HepG2 (cell line): ENCODE results near the gene CENPB. TPM values are rescaled to one million over a fixed set of nuclear protein-coding genes. Genes with fewer than 3 reads are reported as not detected.

Experiments used
- ATAC-seq: fragments of 200-7000 bp; cut with Tn5 transposase; 3 replicates; pipeline ENCODE4 v1.9.1; 2020; ENCODE audit warnings: mild to moderate bottlenecking, moderate library complexity
- BruUV-seq: library from RNA; stranded (reverse); fragments of 400-500 nt; replicated peaks from 2 replicates; lab custom pipeline; 2021; lab: Mats Ljungman, UMichigan
- CTCF ChIA-PET: fragments of 300-600 bp; formaldehyde crosslinking; extraction: SDS; loops from one replicate; lab custom pipeline; 2021; ENCODE audit warnings: low total read pairs, inconsistent platforms, low intra/inter-chr PET ratio; lab: Yijun Ruan, JAX
- POLR2A ChIA-PET: fragments of 350-600 bp; sonication (Branson Sonifier 250); formaldehyde crosslinking; loops from one replicate; lab custom pipeline; 2020; ENCODE audit warnings: antibody characterized with exemption, inconsistent platforms; lab: Yijun Ruan, JAX
- DNase-seq: peaks from one replicate; pipeline ENCODE4 v3.0.0-alpha.2; 2015; ENCODE audit warnings: low spot score
- FAIRE-seq: peaks from 3 replicates; lab custom pipeline; 2011; peaks lifted over from hg19 to GRCh38; lab: Jason Lieb, UNC
- H2AFZ ChIP-seq: one replicate; pipeline ENCODE4 v1.6.1; 2011; ENCODE audit warnings: low read length, inconsistent platforms
- H3K27ac ChIP-seq: fragments of 300-600 bp; 3 replicates; pipeline ENCODE4 v1.8.0; 2011; ENCODE audit warnings: mixed run types, mild to moderate bottlenecking, mixed read lengths, low read length, inconsistent platforms; ENCODE audit not compliant: insufficient read depth; ENCODE audit errors: extremely low read length
- H3K27me3 ChIP-seq, 2 experiments: fragments of 200-600 bp in 1 of 2; 2 replicates in 1 of 2; 3 replicates in 1 of 2; pipeline versions ENCODE4 v1.6.0 to v1.8.0; 2011; ENCODE audit warnings: low read length in 2 of 2, mild to moderate bottlenecking in 2 of 2, moderate library complexity in 2 of 2, inconsistent platforms in 1 of 2; ENCODE audit not compliant: insufficient read depth in 2 of 2, control insufficient read depth in 1 of 2
- H3K36me3 ChIP-seq, 2 experiments: fragments of 200-600 bp in 1 of 2; replicated peaks in 1 of 2; 2 replicates in 1 of 2; 3 replicates in 1 of 2; pipeline versions ENCODE4 v1.5.1 to v1.8.0; 2011; ENCODE audit warnings: low read length in 2 of 2, inconsistent platforms in 1 of 2; ENCODE audit not compliant: insufficient read depth in 2 of 2, control insufficient read depth in 1 of 2
- H3K4me1 ChIP-seq: 2 replicates; pipeline ENCODE4 v1.5.1; 2012; ENCODE audit warnings: low read length, inconsistent platforms; ENCODE audit not compliant: insufficient read depth
- H3K4me2 ChIP-seq: 2 replicates; pipeline ENCODE4 v1.6.0; 2011; ENCODE audit warnings: low read depth, low read length, inconsistent platforms
- H3K4me3 ChIP-seq, 3 experiments: fragments of 200-600 bp in 1 of 3; sonication (generic), shearing (Covaris generic) in 1 of 3; replicated peaks in 1 of 3; 2 replicates each; pipeline ENCODE4 v1.5.1; 2011 to 2016; ENCODE audit warnings: low read length in 3 of 3, inconsistent platforms in 2 of 3, low read depth in 2 of 3, mild to moderate bottlenecking in 2 of 3, control low read depth in 1 of 3, mixed read lengths in 1 of 3; ENCODE audit not compliant: insufficient read depth in 1 of 3
- H3K79me2 ChIP-seq: one replicate; pipeline ENCODE4 v1.6.1; 2011; ENCODE audit warnings: low read length, inconsistent platforms; ENCODE audit not compliant: insufficient read depth
- H3K9ac ChIP-seq: 2 replicates; pipeline ENCODE4 v1.6.0; 2011; ENCODE audit warnings: mild to moderate bottlenecking, low read depth, low read length, inconsistent platforms; ENCODE audit not compliant: insufficient read depth
- H3K9me3 ChIP-seq: 2 replicates; pipeline ENCODE4 v1.5.1; 2012; ENCODE audit warnings: mild to moderate bottlenecking, low read length
- H4K20me1 ChIP-seq: 2 replicates; pipeline ENCODE4 v1.6.0; 2011; ENCODE audit warnings: inconsistent platforms, mild to moderate bottlenecking, low read length, moderate library complexity; ENCODE audit not compliant: insufficient read depth
- ARNT2 ChIP-seq: sonication (generic); formaldehyde crosslinking; IDR thresholded peaks from 2 replicates; pipeline ENCODE4 v1.8.0; 2022; ENCODE audit warnings: mild to moderate bottlenecking, low read depth, missing genetic modification reagents, moderate library complexity
- DNMT1 ChIP-seq: sonication (generic); formaldehyde crosslinking; IDR thresholded peaks from 2 replicates; pipeline ENCODE4 v1.5.1; 2020; ENCODE audit warnings: mild to moderate bottlenecking, missing genetic modification reagents
- NFE2 ChIP-seq: sonication (generic); formaldehyde crosslinking; IDR thresholded peaks from 2 replicates; pipeline ENCODE4 v1.4.0; 2020; ENCODE audit warnings: missing genetic modification reagents
- ZMYM2 ChIP-seq: sonication (generic); formaldehyde crosslinking; IDR thresholded peaks from 2 replicates; pipeline ENCODE4 v1.8.0; 2022; ENCODE audit warnings: mild to moderate bottlenecking, missing genetic modification reagents
- WGBS: methylation state at CpG from one replicate; pipeline ENCODE4 v1.1.6; 2017; ENCODE audit warnings: low lambda C conversion rate; 5-methylcytosine and 5-hydroxymethylcytosine counted together
- in situ Hi-C: cut with HindIII; loops from 2 replicates; pipeline ENCODE4 v1.10.0; 2017; ENCODE audit warnings: low pct_unique_long_range_greater_than_20kb; ENCODE audit not compliant: extremely low pct_ligation_motif_present
- intact Hi-C: fragments of 100-400 bp; cut with micrococcal nuclease; formaldehyde crosslinking; loops from one replicate; pipeline ENCODE4 v1.10.0; 2022; ENCODE audit not compliant: unreplicated experiment
- polyA plus RNA-seq, 8 experiments: library from polyadenylated mRNA; depleted of rRNA in 3 of 8; stranded (reverse) in 7 of 8; unstranded in 1 of 8; fragments of >200 nt; fragmentation: Illumina TruSeq in 4 of 8; extraction: Trizol in 4 of 8; gene quantifications; 2 replicates each; pipeline versions ENCODE4 v1.2.1 to v1.2.3, GENCODE V29; 2011 to 2016; ENCODE audit warnings: low read depth in 4 of 8, missing spikeins in 1 of 8, mixed read lengths in 1 of 8; ENCODE audit not compliant: insufficient read depth in 1 of 8
- total RNA-seq, 5 experiments: library from RNA; depleted of rRNA; stranded (reverse); fragments of >200 nt; fragmentation: Illumina TruSeq; extraction: Trizol; gene quantifications; 2 replicates each; pipeline ENCODE4 v1.2.3, GENCODE V29; 2016; ENCODE audit warnings: low read depth in 1 of 5
- TF ChIP-seq, protein P1 (sequence below): sonication (generic); formaldehyde crosslinking; IDR thresholded peaks from 2 replicates; pipeline ENCODE4 v1.5.0; 2020; ENCODE audit warnings: missing genetic modification reagents
- TF ChIP-seq, protein P2 (sequence below): sonication (generic); formaldehyde crosslinking; IDR thresholded peaks from 2 replicates; pipeline ENCODE4 v1.8.0; 2022; ENCODE audit warnings: mild to moderate bottlenecking, missing genetic modification reagents

The CENPB gene
- total and polyA plus RNA-seq, 2 of the 13 experiments (the other 11 are each of a cell fraction or from before 2014, with no cell fraction given): 10.4 to 54.5 TPM

DNA sequence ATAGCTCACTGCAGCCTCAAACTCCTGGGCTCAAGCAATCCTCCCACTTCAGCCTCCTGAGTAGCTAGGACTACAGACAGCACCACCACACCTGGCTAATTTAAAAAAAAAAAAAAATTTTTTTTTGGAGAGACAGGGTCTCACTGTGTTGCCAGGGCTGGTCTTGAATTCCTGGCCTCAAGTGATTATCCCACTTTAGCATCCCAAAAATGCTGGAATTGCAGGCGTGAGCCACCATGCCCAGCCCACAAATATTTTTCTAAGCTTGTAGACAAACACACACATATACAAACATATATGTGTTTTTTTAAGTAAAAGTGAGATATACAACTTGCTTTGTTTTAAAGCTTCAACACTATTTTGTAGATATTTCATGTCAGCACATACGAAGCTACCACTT is 43.3 kb downstream of the CENPB start:
- H3K27ac ChIP-seq: no peak overlapping the region
- no TSS peak for BruUV-seq
- H2AFZ ChIP-seq: no peak overlapping the region
- H4K20me1 ChIP-seq: no peaks in the 10 kb centered on the region
- DNase-seq (no peak), FAIRE-seq (no peak), ATAC-seq (no peak)
- no peak overlapping the region for H3K9ac ChIP-seq
- H3K4me2 ChIP-seq: no peak overlapping the region
- H3K4me1 ChIP-seq: peaks cover 62% of the 10 kb centered on the region
- no peaks in the 10 kb centered on the region for H3K79me2 ChIP-seq
- ChIA-PET CTCF (no interaction called here), POLR2A (interaction anchor here (1.1 kb wide), 1 partner anchor 26 kb away, joined by 3 read pairs; no protein-coding TSS in a partner anchor)
- 29% methylated on average over 2 of the region's 2 CpGs for WGBS
- no peaks in the 10 kb centered on the region for H3K9me3 ChIP-seq
- H3K4me3 ChIP-seq: no peak overlapping the region
- H3K36me3 ChIP-seq: no peaks in the 10 kb centered on the region
- intact Hi-C loops: no loop called here
- peaks cover 10 to 46% of the 10 kb centered on the region in 2 experiments for H3K27me3 ChIP-seq
- TF ChIP-seq NFE2 (CRISPR knock-in tag): no peak
- TF ChIP-seq, protein P1, sequence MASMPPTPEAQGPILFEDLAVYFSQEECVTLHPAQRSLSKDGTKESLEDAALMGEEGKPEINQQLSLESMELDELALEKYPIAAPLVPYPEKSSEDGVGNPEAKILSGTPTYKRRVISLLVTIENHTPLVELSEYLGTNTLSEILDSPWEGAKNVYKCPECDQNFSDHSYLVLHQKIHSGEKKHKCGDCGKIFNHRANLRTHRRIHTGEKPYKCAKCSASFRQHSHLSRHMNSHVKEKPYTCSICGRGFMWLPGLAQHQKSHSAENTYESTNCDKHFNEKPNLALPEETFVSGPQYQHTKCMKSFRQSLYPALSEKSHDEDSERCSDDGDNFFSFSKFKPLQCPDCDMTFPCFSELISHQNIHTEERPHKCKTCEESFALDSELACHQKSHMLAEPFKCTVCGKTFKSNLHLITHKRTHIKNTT: no peak
- TF ChIP-seq ARNT2 (CRISPR knock-in tag): no peak
- TF ChIP-seq, protein P2, sequence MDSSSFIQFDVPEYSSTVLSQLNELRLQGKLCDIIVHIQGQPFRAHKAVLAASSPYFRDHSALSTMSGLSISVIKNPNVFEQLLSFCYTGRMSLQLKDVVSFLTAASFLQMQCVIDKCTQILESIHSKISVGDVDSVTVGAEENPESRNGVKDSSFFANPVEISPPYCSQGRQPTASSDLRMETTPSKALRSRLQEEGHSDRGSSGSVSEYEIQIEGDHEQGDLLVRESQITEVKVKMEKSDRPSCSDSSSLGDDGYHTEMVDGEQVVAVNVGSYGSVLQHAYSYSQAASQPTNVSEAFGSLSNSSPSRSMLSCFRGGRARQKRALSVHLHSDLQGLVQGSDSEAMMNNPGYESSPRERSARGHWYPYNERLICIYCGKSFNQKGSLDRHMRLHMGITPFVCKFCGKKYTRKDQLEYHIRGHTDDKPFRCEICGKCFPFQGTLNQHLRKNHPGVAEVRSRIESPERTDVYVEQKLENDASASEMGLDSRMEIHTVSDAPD: no peak
- no peak for TF ChIP-seq ZMYM2 (CRISPR knock-in tag)
- TF ChIP-seq DNMT1 (CRISPR knock-in tag): no peak
- TF ChIP-seq, all 625 proteins: peak for 0
- in situ Hi-C loops: no loop called here
